Measurements from ENCODE around the gene DDR1. TPM values are rescaled to one million over a fixed set of nuclear protein-coding genes. Genes with fewer than 3 reads are reported as not detected.
"Not testable (repeated sequence)": the region's sequence is repeated elsewhere in the genome, so short reads cannot be mapped to it uniquely, and the experiment has no call there.

DDR1 gene
- total RNA-seq, 1 experiment from 2014 or later: 258 TPM

DNA sequence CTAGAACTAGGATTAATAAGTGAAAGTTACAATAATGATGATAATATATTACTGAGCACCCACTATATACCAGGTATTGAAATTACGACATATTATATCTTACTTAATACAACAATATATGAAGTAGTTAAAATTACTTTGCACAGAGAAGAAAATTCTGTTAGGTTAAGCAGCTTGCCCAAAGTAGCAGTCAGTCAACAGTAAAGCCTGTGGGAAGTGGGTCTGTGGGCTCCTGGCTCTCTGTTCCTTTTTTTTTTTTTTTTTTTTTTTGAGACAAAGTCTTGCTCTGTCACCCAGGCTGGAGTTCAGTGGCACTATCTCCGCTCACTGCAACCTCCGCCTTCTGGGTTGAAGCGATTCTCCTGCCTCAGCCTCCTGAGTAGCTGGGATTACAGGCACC, 18.9 kb downstream of the DDR1 start:
- Mint-ChIP-seq H3K9me3 (no peaks in the 10 kb centered on the region), H3K27me3 (ENCODE audit: low read depth) (no peaks in the 10 kb centered on the region; the same call in 1 of the 2 replicates), H3K36me3 (ENCODE audit: insufficient read depth in 1 of 3, low read depth in 3 of 3) (peaks cover 16 to 21% (median 21%) of the 10 kb centered on the region in 3 experiments; a peak in 6 of 7 replicates), H3K4me1 (peaks cover 5 to 16% of the 10 kb centered on the region in 2 experiments), H3K27ac (no peak overlapping the region), H3K4me3 (no peak overlapping the region)
- TF ChIP-seq, protein P1, sequence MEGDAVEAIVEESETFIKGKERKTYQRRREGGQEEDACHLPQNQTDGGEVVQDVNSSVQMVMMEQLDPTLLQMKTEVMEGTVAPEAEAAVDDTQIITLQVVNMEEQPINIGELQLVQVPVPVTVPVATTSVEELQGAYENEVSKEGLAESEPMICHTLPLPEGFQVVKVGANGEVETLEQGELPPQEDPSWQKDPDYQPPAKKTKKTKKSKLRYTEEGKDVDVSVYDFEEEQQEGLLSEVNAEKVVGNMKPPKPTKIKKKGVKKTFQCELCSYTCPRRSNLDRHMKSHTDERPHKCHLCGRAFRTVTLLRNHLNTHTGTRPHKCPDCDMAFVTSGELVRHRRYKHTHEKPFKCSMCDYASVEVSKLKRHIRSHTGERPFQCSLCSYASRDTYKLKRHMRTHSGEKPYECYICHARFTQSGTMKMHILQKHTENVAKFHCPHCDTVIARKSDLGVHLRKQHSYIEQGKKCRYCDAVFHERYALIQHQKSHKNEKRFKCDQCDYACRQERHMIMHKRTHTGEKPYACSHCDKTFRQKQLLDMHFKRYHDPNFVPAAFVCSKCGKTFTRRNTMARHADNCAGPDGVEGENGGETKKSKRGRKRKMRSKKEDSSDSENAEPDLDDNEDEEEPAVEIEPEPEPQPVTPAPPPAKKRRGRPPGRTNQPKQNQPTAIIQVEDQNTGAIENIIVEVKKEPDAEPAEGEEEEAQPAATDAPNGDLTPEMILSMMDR (conservative IDR thresholded peaks at IDR 0.05): no peak
- H4K20me1 ChIP-seq (ENCODE audit: control insufficient read depth, insufficient read depth, insufficient read length): no peaks in the 10 kb centered on the region
- peaks cover 1% of the 10 kb centered on the region for H3K23me2 ChIP-seq (ENCODE audit: insufficient read length, low read depth, low read length, poor library complexity, severe bottlenecking)
- H3K4me2 ChIP-seq (ENCODE audit: insufficient read depth, insufficient read length, low read length): no peak overlapping the region
- H3K4me1 ChIP-seq (ENCODE audit: insufficient read depth, low read length): no peaks in the 10 kb centered on the region
- no peak overlapping the region for H3K9ac ChIP-seq (ENCODE audit: extremely low read depth, insufficient read length, low read length)
- no peaks in the 10 kb centered on the region for H3K79me1 ChIP-seq (ENCODE audit: insufficient read depth, low read depth, low read length, poor library complexity, severe bottlenecking)
- H3K4ac ChIP-seq (ENCODE audit: low read depth, low read length): no peak overlapping the region
- no peak overlapping the region for H2BK15ac ChIP-seq (ENCODE audit: low read depth, low read length)
- DNase-seq: no peak
- no peak overlapping the region for H3K27ac ChIP-seq (ENCODE audit: insufficient read length, low read depth, low read length)
- H4K91ac ChIP-seq (ENCODE audit: insufficient read length, low read depth, low read length): no peak overlapping the region
- H2BK5ac ChIP-seq (ENCODE audit: insufficient read length, low read length): no peak overlapping the region
- H3K9me3 ChIP-seq (ENCODE audit: control insufficient read depth, low read depth, low read length): no peaks in the 10 kb centered on the region
- H3K18ac ChIP-seq (ENCODE audit: insufficient read length, low read depth, low read length): no peak overlapping the region
- no peak overlapping the region for H2AFZ ChIP-seq (ENCODE audit: low read length)
- no peaks in the 10 kb centered on the region; the same call in 1 of the 2 replicates for H3K79me2 ChIP-seq (ENCODE audit: insufficient read depth, low read length)
- H3K27me3 ChIP-seq (ENCODE audit: insufficient read depth, low read length): no peaks in the 10 kb centered on the region
- no peak overlapping the region for H2AK5ac ChIP-seq (ENCODE audit: insufficient read length, low read length)
- no peak overlapping the region for H4K5ac ChIP-seq (ENCODE audit: insufficient read length, low read depth, low read length)
- H3K56ac ChIP-seq (ENCODE audit: insufficient read length, low read depth, low read length): no peak overlapping the region
- H3K23ac ChIP-seq (ENCODE audit: insufficient read length, low read depth, low read length): no peak overlapping the region
- H2BK12ac ChIP-seq (ENCODE audit: insufficient read length, low read depth, low read length): no peak overlapping the region
- no CpG with 5 or more reads among the region's 4 CpGs for WGBS (ENCODE audit: extremely low coverage, insufficient read length, low lambda C conversion rate)
- H4K8ac ChIP-seq (replicated peaks; ENCODE audit: insufficient read length, low read depth, low read length): no peak overlapping the region
- H3K14ac ChIP-seq (ENCODE audit: insufficient read depth, low read length): no peak overlapping the region
- H3T11ph ChIP-seq (ENCODE audit: low read length): no peak overlapping the region
- H2BK120ac ChIP-seq (ENCODE audit: low read depth, low read length, poor library complexity, severe bottlenecking): no peak overlapping the region
- no peak overlapping the region for H2BK20ac ChIP-seq (ENCODE audit: low read depth, low read length, poor library complexity, severe bottlenecking)

- not testable (repeated sequence) for H3K9me3 ChIP-seq (ENCODE audit: control insufficient read depth, low read depth, low read length); H2BK15ac ChIP-seq (ENCODE audit: low read depth, low read length); H3K4ac ChIP-seq (ENCODE audit: low read depth, low read length); H3T11ph ChIP-seq (ENCODE audit: low read length); H3K79me2 ChIP-seq (ENCODE audit: insufficient read depth, low read length); H3K27ac ChIP-seq (ENCODE audit: insufficient read length, low read depth, low read length); H2BK5ac ChIP-seq (ENCODE audit: insufficient read length, low read length); H3K23me2 ChIP-seq (ENCODE audit: insufficient read length, low read depth, low read length, poor library complexity, severe bottlenecking); H3K14ac ChIP-seq (ENCODE audit: insufficient read depth, low read length); H2BK20ac ChIP-seq (ENCODE audit: low read depth, low read length, poor library complexity, severe bottlenecking); H2AFZ ChIP-seq (ENCODE audit: low read length); H3K79me1 ChIP-seq (ENCODE audit: insufficient read depth, low read depth, low read length, poor library complexity, severe bottlenecking); H3K18ac ChIP-seq (ENCODE audit: insufficient read length, low read depth, low read length); H3K27ac Mint-ChIP-seq; H2BK12ac ChIP-seq (ENCODE audit: insufficient read length, low read depth, low read length); H4K8ac ChIP-seq (replicated peaks; ENCODE audit: insufficient read length, low read depth, low read length); H4K5ac ChIP-seq (ENCODE audit: insufficient read length, low read depth, low read length); H4K20me1 ChIP-seq (ENCODE audit: control insufficient read depth, insufficient read depth, insufficient read length); H3K23ac ChIP-seq (ENCODE audit: insufficient read length, low read depth, low read length); DNase-seq; H3K27me3 Mint-ChIP-seq (ENCODE audit: low read depth); H2AK5ac ChIP-seq (ENCODE audit: insufficient read length, low read length); H3K4me1 ChIP-seq (ENCODE audit: insufficient read depth, low read length); H3K9me3 Mint-ChIP-seq; H2BK120ac ChIP-seq (ENCODE audit: low read depth, low read length, poor library complexity, severe bottlenecking); H4K91ac ChIP-seq (ENCODE audit: insufficient read length, low read depth, low read length); H3K9ac ChIP-seq (ENCODE audit: extremely low read depth, insufficient read length, low read length); H3K56ac ChIP-seq (ENCODE audit: insufficient read length, low read depth, low read length); H3K27me3 ChIP-seq (ENCODE audit: insufficient read depth, low read length)
- peak overlapping the region; percentile 99 to 100 for H3K4me3 Mint-ChIP-seq
- WGBS (ENCODE audit: extremely low coverage, insufficient read length, low lambda C conversion rate): no CpG with 5 or more reads among the region's 16 CpGs
- H3K4me1 Mint-ChIP-seq: peaks cover 14 to 26% of the 10 kb centered on the region in 2 experiments
- peak overlapping the region; percentile 3 for H3K4me2 ChIP-seq (ENCODE audit: insufficient read depth, insufficient read length, low read length)
- H3K36me3 Mint-ChIP-seq (ENCODE audit: insufficient read depth in 1 of 3, low read depth in 3 of 3): peaks cover 19 to 33% (median 32%) of the 10 kb centered on the region in 3 experiments
Observed at GRCh38 chr6:30907290-30907757, 23.0 kb downstream of the DDR1 start.

Measured in H9 (cell line).